Naive thymus-derived CD8-positive, alpha-beta T cell (primary cell): ENCODE results near the gene ACAD9. TPM values are rescaled to one million over a fixed set of nuclear protein-coding genes. Genes with fewer than 3 reads are reported as not detected.
"Not testable (repeated sequence)": the region's sequence is repeated elsewhere in the genome, so short reads cannot be mapped to it uniquely, and the experiment has no call there.

Experiments
- ATAC-seq, 2 donors: fragments of 150-1000 bp; cut with Tn5 transposase in 1 of 2; sonication (Bioruptor Pico), chemical (Tn5 transposase) in 1 of 2; 1 replicate in 1 of 2; 2 replicates in 1 of 2; pipeline ENCODE4 v1.10.0; 2021; ENCODE audit warnings: mild to moderate bottlenecking in 2 of 2, moderate library complexity in 2 of 2
- POLR2A ChIA-PET: fragments of 350-600 bp; sonication (Branson Sonifier 250); formaldehyde crosslinking; loops from one replicate; lab custom pipeline; 2021; ENCODE audit warnings: antibody characterized with exemption; lab: Charles Lee
- DNase-seq, 10 donors: peaks; one replicate each; pipeline versions ENCODE4 v3.0.0 to v3.0.0-alpha.2; 2020 to 2022
- H3K27ac Mint-ChIP-seq, 10 donors: one replicate each; pipeline ENCODE4 v1.8.0; 2020 to 2022; ENCODE audit warnings: mild to moderate bottlenecking in 10 of 10, mixed read lengths in 10 of 10, moderate library complexity in 4 of 10, inconsistent platforms in 1 of 10
- H3K27me3 Mint-ChIP-seq, 5 donors: one replicate each; pipeline ENCODE4 v1.8.0; 2021 to 2022; ENCODE audit warnings: mixed read lengths in 5 of 5
- H3K36me3 Mint-ChIP-seq, 3 donors: one replicate each; pipeline ENCODE4 v1.8.0; 2020 to 2022; ENCODE audit warnings: mixed read lengths in 3 of 3, mild to moderate bottlenecking in 2 of 3, inconsistent platforms in 1 of 3
- H3K4me1 Mint-ChIP-seq, 4 donors: one replicate each; pipeline ENCODE4 v1.8.0; 2021 to 2022; ENCODE audit warnings: mixed read lengths in 4 of 4
- H3K4me3 Mint-ChIP-seq, 10 donors: one replicate each; pipeline ENCODE4 v1.8.0; 2020 to 2022; ENCODE audit warnings: mild to moderate bottlenecking in 10 of 10, mixed read lengths in 10 of 10, moderate library complexity in 6 of 10, inconsistent platforms in 1 of 10
- H3K9me3 Mint-ChIP-seq, 9 donors: one replicate each; pipeline ENCODE4 v1.8.0; 2020 to 2022; ENCODE audit warnings: mixed read lengths in 9 of 9, mild to moderate bottlenecking in 3 of 9, inconsistent platforms in 1 of 9, moderate library complexity in 1 of 9
- polyA plus RNA-seq, 3 donors: library from polyadenylated mRNA; unstranded; fragments of 300-500 nt; fragmentation: Illumina TruSeq; gene quantifications; one replicate each; pipeline ENCODE4 v1.2.3, GENCODE V29; 2021
- total RNA-seq, 8 experiments: library from RNA in 2 of 8; stranded (reverse) in 2 of 8; gene quantifications; one replicate each; pipeline ENCODE4 v1.2.3 and lab custom pipeline; 2021 to 2026

The ACAD9 gene
- total and polyA plus RNA-seq, 5 experiments from 2014 or later: 14.0 to 61.3 (median 20.4) TPM

DNA sequence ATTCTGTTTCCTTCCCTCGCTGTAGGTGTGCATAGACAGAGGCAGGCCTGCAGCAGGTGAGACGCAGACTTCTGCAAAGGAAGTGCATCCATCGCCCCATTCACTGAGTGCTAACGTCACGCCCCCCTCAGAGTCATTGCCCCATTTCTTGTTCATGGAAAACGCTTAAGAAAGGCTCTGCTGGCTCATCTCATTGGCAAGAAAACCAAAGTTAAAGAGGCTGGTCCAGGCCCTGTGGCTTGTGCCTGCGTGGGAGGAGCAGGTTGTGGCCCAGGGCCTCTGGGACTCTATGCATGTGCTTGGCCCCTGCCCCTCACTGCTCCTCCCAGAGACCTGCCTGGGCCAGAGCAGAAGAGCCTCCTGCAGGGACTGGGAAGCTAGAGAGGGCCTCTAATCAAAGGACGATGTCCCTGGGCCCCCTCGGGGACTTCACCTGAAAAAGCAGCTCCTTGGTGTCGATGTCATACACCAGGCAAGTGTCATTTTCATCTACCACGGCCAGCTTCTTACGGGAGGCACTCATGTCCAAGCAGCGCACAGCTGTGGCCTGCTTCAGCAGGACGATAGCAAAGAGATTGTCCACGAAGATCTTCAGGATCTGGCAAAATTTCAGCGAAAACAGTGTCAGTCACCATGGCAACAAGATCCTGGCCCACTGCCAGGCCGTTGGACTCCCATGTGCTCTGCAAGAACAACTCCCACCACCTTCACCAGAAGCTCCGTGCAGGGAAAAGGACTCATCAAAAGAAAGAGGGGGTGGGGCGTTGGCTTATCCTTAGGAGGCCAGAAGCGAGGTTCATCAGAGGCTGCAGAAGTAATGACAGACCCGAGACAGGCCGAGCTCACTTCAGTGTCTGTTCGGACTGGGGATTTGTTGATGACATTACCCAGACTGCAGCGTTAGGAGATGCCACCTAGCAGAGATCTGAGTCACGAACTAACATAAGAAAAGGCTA is 14.3 kb upstream of the ACAD9 start:
- H3K4me3 Mint-ChIP-seq, POLR2A ChIA-PET: not testable (repeated sequence)
- peaks cover 0 to 14% (median 12%) of the 10 kb centered on the region in 9 donors for H3K9me3 Mint-ChIP-seq

DNA sequence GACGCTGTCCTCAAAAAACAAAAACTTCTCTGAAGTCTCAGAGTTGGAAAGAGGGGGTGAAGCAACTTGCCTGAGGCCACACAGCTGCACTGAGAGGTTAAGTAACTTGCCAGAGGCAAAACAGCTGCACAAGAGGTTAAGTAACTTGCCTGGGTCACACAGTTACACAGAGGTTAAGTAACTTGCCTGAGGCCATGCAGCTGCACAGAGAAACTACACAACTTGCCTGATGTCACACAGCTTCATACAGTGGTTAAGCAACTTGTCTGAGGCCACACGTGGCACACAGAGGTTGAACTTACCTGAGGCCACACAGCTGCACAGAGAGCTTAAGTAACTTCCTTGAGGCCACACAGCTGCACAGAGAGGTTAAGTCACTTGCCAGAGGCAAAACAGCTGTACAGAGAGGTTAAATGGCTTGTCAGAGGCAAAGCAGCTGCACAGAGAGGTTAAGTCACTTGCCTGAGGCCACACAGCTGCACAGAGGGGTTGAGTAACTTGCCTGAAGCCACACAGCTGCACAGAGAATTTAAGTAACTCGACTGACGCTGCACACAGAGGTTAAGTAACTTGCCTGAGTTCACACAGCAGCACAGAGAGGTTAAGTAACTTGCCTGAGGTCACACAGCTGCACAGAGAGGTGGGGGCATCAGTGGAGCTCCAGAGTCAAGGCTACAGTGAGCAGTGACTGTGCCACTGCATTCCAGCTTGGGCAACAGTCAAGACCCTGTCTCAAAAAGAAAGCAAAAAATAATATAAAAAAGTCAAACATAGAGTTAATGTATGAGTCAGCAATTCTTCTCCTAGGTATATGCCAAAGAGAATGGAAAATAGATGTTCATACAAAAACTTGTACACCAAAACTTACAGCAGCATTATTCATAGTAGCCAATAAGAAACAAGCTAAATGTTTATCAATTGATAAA is 12.0 kb upstream of the ACAD9 start:
- no peak for ATAC-seq
- POLR2A ChIA-PET: no interaction called here
- Mint-ChIP-seq H3K27ac (no peak overlapping the region), H3K36me3 (no peaks in the 10 kb centered on the region), H3K4me3 (no peak overlapping the region), H3K27me3 (no peaks in the 10 kb centered on the region), H3K4me1 (peaks cover 0 to 4% (median 0%) of the 10 kb centered on the region in 4 donors), H3K9me3 (no peaks in the 10 kb centered on the region)
- DNase-seq: no peak

More for the DNA sequence above, 14.3 kb upstream of the ACAD9 start:
- H3K27me3 Mint-ChIP-seq, DNase-seq, ATAC-seq, H3K4me1 Mint-ChIP-seq: not testable (repeated sequence)
- H3K27ac Mint-ChIP-seq: peak overlapping the region in 1 of 10 donors; percentile 13
- H3K36me3 Mint-ChIP-seq: peaks cover 0 to 14% (median 0%) of the 10 kb centered on the region in 3 donors

DNA sequence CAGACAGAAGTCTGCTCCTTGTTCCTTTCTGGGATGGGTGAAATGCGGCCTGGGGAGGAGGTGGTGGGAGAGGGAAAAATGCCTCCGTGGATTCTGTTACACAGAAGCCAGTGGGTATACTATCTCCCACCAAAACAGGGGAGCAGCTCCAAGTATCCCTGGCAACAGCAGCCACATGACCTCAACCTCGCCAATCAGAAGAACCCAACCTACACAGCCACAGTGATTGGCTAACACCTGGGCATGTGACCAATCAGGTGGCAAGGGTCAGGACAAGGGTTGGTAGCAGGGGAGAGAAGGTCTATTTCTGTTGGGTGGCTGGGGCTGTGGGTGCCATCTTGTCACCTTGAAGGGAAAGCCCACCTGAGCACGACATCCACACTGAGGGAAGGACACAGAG is 9.1 kb upstream of the ACAD9 start:
- Mint-ChIP-seq H3K9me3 (no peaks in the 10 kb centered on the region), H3K27me3 (no peaks in the 10 kb centered on the region), H3K4me1 (peaks cover 2 to 7% (median 4%) of the 10 kb centered on the region in 4 donors), H3K27ac (no peak overlapping the region), H3K4me3 (no peak overlapping the region), H3K36me3 (no peaks in the 10 kb centered on the region)
- ATAC-seq (no peak), DNase-seq (no peak)
- POLR2A ChIA-PET: interaction anchor here (1.7 kb wide), 1 partner anchor 9 kb away, joined by 4 read pairs; the partner anchor contains the start of gene ACAD9

DNA sequence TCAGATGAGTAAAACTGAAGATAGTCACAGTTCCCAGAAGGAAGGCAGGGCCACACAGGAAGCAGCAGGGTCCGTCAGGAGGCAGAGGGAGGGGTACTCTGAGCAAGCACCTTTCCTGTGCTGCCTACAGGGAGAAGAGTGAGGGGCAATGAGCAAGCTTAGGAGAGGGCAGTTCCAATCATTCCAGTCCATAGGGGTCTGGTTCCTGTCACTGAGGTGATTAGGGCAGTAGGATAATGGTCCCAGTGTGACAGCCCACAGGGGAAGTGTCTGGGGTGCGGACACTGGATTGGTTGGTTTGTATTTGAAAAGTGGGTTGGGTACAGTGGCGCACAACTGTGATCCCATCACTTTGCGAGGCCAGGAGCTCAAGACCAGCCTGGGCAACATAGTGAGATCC is 7.1 kb upstream of the ACAD9 start:
- no peaks in the 10 kb centered on the region for H3K27me3 Mint-ChIP-seq
- H3K4me1 Mint-ChIP-seq: peaks cover 7 to 18% (median 14%) of the 10 kb centered on the region in 4 donors
- POLR2A ChIA-PET: interaction anchor here (0.8 kb wide), 1 partner anchor 26 kb away, joined by 3 read pairs; no protein-coding TSS in a partner anchor
- H3K27ac Mint-ChIP-seq: peak overlapping the region in 2 of 10 donors; percentile 65 to 75
- no peak for DNase-seq
- no peaks in the 10 kb centered on the region for H3K9me3 Mint-ChIP-seq
- no peak for ATAC-seq
- no peak overlapping the region for H3K4me3 Mint-ChIP-seq
- H3K36me3 Mint-ChIP-seq: no peaks in the 10 kb centered on the region

DNA sequence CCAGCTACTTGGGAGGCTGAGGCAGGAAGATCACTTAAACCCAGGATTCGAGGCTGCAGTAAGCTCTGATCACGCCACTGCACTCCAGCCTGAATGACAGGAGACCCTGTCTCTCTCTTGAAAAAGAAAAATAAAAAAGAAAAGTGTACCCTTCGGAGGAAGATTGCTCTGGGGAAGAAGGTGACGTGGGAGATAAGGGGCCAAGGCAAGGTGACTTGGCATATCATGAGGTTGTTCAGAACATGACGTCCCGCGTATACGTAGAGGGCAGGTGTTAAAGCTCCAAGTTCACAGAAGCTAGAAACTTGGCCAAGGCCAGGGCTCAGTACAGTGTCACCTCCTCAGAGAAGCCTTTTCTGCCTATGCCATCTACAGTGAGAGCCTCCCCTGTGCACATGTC is 6.7 kb upstream of the ACAD9 start:
- H3K27me3 Mint-ChIP-seq: no peaks in the 10 kb centered on the region
- DNase-seq (no peak), ATAC-seq (no peak)
- H3K9me3 Mint-ChIP-seq: no peaks in the 10 kb centered on the region
- no peak overlapping the region for H3K4me3 Mint-ChIP-seq
- no peaks in the 10 kb centered on the region for H3K36me3 Mint-ChIP-seq
- POLR2A ChIA-PET: no interaction called here
- H3K27ac Mint-ChIP-seq: no peak overlapping the region
- peaks cover 9 to 22% (median 18%) of the 10 kb centered on the region in 4 donors for H3K4me1 Mint-ChIP-seq

DNA sequence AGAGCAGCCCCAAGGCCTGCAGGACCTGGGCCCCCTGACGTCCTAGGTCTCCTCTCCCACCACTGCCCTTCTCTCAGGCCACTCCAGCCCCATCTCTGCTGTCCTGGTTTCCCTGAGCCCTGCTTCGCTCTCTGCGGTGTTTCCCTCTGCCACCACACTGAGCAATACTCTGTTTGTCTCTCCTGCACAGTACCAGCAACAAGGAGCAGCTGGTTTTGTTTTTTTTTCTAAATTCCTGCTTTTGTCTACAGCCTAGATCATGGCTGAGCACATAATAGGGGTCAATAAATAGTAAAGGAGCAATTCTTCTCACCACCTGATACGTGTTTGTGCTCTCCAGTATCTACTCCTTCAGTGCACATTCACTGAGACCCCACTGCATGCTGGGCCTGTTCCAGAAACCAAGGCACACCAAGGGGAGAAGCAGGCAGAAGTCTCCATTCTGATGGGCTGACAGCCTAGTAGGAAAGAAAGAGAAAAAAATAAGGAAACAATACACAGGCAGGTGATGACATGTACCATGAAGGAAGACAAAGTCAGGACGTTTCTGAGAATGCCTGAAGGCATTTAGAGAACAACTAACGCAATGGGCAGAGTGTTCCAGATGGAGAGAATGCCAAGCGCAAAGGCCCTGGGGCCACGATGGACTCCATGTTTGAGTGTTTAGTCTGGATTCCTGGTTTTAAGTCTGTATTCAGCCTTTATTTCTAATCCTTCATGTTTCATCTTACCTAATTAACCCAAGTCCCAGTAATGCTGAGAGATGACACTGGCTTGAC is 6.0 kb upstream of the ACAD9 start:
- Mint-ChIP-seq H3K9me3 (no peaks in the 10 kb centered on the region), H3K27ac (peak overlapping the region in 1 of 10 donors; percentile 22), H3K4me1 (peaks cover 12 to 29% (median 25%) of the 10 kb centered on the region in 4 donors), H3K4me3 (no peak overlapping the region), H3K36me3 (no peaks in the 10 kb centered on the region), H3K27me3 (no peaks in the 10 kb centered on the region)
- POLR2A ChIA-PET: no interaction called here
- ATAC-seq (no peak), DNase-seq (no peak)

DNA sequence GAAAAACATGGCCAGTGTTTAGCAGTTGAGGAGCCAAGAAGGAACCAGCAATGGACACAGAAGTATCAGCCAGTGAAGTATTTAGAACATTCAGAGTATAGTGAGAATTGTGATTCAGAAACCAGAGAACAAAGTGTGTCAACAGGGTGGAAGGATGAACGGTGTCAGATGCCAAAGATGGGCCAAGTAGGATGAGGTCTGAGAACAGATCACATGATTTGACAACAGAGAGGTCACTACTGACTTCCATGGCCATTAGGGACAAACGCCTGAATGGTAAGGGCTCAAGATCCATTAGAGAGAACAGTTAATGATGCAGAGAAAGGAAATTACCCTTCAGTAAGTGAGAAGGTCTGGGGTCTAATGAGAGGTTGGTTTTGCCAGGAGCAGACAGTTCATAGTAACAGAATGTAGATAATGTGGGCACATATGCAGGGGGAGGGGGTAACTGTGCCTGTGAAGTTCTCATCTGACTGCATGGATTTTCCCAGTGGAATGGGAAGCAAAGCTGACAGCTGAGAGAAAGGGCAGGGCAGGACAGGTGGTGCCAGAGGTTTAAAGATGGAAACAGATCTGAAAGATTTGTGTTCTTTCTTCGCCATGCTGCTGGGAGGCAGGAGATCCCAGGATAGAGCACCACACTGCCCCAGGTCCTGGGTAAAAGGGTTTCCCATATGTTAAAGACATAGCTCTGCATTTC is 4.8 kb upstream of the ACAD9 start:
- Mint-ChIP-seq H3K4me3 (no peak overlapping the region), H3K27ac (peak overlapping the region in 4 of 10 donors; percentile 13 to 49 (median 28))
- ATAC-seq: no peak

DNA sequence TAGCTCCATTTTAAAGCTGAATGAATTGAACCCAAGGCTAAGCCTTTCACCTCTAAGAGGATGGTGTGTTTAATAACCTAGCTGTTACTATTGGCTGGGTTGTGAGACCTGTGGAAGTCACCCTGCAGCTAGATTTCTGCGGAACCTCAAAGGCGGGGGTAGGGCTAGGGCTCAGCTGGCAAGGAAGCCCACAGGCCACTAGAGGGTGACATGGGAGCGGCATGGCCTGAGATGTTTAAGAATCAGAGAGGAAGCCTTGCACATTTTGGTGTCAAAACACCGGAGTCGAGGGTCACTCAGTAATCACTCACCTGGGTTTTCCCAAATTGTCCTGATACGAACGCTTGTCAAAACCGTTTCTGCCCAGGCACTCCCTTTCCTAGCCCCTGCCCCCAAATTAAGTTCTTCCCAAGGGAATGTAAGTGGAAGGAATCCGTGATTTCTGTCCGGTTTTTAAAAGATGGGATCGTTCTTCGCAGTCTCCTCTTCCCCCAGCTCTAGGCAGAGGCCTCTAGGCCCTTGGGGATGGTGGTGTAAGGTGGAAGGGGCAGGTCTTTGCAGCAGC is 3.8 kb upstream of the ACAD9 start:
- Mint-ChIP-seq H3K27me3 (peaks cover 0 to 5% (median 0%) of the 10 kb centered on the region in 5 donors), H3K9me3 (no peaks in the 10 kb centered on the region), H3K36me3 (no peaks in the 10 kb centered on the region), H3K4me3 (peak overlapping the region in 7 of 10 donors; percentile 9 to 80 (median 27)), H3K4me1 (peaks cover 21 to 51% (median 46%) of the 10 kb centered on the region in 4 donors), H3K27ac (peak overlapping the region; percentile 28 to 91 (median 70))
- peak; percentile 66 to 71 for ATAC-seq
- DNase-seq: peak; percentile 43 to 85 (median 66)
- POLR2A ChIA-PET: interaction anchor here (0.9 to 1.7 kb wide), 3 partner anchors 48 to 258 kb away, joined by 3 to 16 read pairs (median 5); no protein-coding TSS in a partner anchor

More for the DNA sequence above, 4.8 kb upstream of the ACAD9 start:
- POLR2A ChIA-PET: interaction anchor here (1.7 kb wide), 1 partner anchor 49 kb away, joined by 16 read pairs; no protein-coding TSS in a partner anchor
- Mint-ChIP-seq H3K9me3 (no peaks in the 10 kb centered on the region), H3K36me3 (no peaks in the 10 kb centered on the region), H3K4me1 (peaks cover 17 to 41% (median 37%) of the 10 kb centered on the region in 4 donors), H3K27me3 (peaks cover 0 to 5% (median 0%) of the 10 kb centered on the region in 5 donors)
- no peak for DNase-seq

DNA sequence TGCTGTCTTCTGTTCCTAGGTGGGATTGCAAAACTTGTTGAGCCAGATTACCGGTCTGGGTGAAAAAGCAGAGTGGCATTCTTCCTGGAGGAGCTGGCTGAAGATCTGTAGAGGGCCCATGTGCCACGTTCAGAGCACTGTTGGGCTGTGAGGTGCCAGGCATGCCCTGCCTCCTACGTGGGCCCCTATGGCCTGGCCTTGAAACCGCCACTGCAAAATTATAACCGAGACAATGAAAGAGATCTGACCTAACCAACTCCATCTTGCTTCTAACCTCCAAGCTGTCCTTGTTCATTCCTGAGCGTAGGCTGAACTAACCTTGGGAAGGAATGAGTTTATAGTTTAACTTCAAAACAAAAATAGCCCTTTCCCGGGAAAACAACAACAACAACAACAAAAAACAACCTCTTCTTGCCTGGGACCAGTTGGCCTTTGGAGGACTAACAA is 1.4 kb upstream of the ACAD9 start:
- Mint-ChIP-seq H3K27me3 (peaks cover 0 to 5% (median 0%) of the 10 kb centered on the region in 5 donors), H3K9me3 (no peaks in the 10 kb centered on the region), H3K4me3 (peak overlapping the region; percentile 35 to 95 (median 92)), H3K27ac (peak overlapping the region; percentile 93 to 99 (median 98)), H3K36me3 (peaks cover 0 to 13% (median 0%) of the 10 kb centered on the region in 3 donors), H3K4me1 (peaks cover 32 to 73% (median 70%) of the 10 kb centered on the region in 4 donors)
- ATAC-seq (no peak), DNase-seq (no peak)
- POLR2A ChIA-PET: interaction anchor here (1.3 to 3.2 kb wide), 6 partner anchors 30 to 438 kb away, joined by 3 to 29 read pairs (median 5); a partner anchor contains a TSS

DNA sequence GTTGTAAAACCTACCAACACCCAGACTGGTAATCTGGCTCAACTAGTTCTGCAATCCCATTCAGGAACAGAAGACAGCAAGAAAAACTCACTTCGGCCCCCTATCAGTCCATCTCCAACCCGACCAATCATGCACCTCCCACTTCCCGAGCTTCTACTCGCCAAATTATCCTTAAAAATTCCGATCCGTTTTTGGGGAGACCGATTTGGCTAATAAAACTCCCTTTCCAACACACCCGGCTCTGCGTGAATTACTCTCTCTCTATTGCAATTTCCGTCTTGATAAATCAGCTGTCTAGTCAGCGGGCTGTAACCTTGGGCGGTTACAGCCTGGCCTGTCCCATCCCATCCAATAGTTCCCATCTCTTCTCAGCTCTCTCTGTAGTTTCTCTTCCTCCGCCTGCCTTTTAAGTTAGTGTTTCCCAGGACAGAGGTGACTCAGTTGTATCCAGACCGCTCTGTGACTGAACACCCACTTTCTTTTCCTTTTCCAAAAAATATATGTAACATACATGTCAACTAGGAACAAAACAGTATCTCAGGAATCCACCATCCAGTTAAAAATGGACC is 780 bp upstream of the ACAD9 start:
- H3K4me1 Mint-ChIP-seq: peaks cover 32 to 76% (median 72%) of the 10 kb centered on the region in 4 donors
- POLR2A ChIA-PET: interaction anchor here (0.9 to 3.2 kb wide), 15 partner anchors 8 to 827 kb away, joined by 3 to 29 read pairs (median 4); partner anchors contain the start of genes COPG1 and SEC61A1
- peaks cover 0 to 15% (median 0%) of the 10 kb centered on the region in 3 donors for H3K36me3 Mint-ChIP-seq
- H3K4me3 Mint-ChIP-seq: peak overlapping the region; percentile 85 to 95 (median 93)
- peak overlapping the region; percentile 93 to 99 (median 98) for H3K27ac Mint-ChIP-seq
- peaks cover 0 to 5% (median 0%) of the 10 kb centered on the region in 5 donors for H3K27me3 Mint-ChIP-seq
- H3K9me3 Mint-ChIP-seq: no peaks in the 10 kb centered on the region
- DNase-seq (peak in 1 of 10 donors; percentile 9), ATAC-seq (peak; percentile 6 to 22)
